COR-L47 (cell line): ENCODE data around the gene DPEP1.
"Not testable (repeated sequence)": the region's sequence is repeated elsewhere in the genome, so short reads cannot be mapped to it uniquely, and the experiment has no call there.

ENCODE experiments used
- DNase-seq: peaks from one replicate; lab custom pipeline; 2025; lab: John Stamatoyannopoulos, UW

The DPEP1 gene

DNA sequence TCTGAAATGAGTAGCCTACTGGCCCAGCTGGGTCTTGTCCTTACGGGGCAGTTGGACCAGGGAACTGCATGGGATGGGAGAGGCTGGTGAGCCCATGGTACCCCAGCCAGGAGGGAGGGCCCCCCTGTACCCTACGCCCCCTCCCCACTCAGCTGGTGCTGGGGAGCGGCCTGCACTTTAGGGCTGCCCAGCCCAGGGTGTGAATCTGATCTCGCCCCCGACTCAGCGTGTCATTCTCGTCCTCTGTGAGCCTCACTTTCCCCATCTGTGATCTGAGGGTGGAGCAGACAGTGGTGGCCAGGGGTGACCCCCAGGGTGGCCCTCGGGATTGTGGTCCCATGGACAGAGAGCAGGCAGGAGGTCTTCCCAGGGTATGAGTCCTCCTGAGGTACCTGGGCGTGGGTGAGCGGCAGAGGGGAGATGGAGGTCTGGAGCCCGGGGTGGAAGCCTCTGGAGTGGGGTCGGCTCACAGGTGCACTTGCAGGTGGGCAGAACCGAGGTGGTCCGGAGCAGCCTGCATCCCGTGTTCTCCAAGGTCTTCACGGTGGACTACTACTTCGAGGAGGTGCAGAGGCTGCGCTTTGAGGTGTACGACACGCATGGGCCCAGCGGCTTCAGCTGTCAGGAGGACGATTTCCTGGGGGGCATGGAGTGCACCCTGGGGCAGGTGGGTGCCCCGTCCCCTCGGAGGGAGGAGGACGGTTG lies 36.2 kb upstream of the DPEP1 start:
- DNase-seq = no peak

DNA sequence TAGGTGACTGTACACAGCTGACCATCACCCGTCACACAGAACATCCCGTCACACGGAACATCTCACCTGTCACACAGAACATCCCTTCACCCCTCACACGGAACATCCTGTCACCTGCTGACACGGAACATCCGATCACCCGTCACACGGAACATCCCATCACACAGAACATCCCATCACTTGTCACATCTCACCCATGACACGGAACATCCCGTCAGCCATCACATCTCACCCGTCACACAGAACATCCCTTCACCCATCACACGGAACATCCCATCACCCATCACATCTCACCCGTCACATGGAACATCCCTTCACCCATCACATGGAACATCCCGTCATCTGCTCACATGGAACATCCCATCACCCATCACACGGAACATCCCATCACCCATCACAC lies 34.1 kb upstream of the DPEP1 start:
- DNase-seq = no peak

DNA sequence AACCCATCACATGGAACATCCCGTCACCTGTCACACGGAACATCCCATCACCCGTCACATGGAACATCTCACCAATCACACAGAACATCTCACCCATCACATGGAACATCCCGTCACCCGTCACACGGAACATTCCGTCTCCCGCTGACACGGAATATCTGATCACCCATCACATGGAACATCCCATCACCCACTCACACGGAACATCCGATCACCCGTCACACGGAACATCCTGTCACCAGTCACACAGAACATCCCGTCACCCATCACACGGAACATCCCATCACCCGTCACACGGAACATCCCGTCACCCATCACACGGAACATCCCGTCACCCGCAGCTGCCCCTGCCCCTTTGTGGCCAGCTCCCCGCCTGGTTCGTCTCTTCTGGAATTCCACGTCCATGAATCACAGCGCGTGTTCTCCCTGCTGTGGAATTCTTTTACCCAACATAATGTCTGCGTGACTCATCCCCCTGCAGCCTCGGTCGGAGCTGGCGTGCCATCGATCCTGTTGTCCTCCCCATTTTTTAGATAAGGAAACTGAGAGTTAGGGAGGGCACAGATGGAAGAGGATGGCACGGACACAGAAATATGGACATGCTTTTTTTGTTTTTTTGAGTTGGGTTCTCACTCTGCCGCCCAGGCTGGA lies 32.3 kb upstream of the DPEP1 start:
- DNase-seq = no peak

DNA sequence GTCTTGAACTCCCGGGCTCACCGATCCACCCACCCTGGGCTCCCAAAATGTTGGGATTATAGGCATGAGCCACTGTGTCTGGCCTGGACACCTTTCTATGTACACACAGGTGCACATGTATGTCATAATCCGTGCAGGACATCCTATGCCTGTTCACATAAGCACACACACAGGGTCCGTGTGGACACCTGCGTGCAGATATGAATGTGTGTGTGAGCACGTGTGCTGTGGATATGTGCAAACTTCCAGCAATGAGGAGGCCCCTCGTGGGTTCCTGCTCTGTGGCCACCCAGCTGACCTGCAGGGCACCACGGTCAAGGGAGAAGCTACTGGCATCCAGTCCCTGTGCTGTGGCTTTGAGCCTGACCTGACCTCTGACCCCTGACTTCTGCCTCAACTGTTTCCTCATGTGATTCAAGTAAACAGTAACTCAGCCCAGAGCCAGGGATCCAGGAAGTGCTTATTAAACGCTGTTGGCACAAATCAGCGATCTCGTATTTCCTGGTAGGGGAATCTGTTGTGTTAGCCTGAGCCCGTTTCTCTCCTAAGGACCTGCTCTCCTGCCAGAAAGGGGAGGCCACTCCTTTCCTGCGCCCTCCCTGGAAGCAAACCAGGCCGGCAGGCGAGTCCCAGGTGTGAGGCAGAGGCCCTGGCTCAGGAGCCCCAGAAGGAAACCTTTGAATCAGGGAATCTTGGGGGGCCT lies 31.4 kb upstream of the DPEP1 start:
- DNase-seq = no peak

DNA sequence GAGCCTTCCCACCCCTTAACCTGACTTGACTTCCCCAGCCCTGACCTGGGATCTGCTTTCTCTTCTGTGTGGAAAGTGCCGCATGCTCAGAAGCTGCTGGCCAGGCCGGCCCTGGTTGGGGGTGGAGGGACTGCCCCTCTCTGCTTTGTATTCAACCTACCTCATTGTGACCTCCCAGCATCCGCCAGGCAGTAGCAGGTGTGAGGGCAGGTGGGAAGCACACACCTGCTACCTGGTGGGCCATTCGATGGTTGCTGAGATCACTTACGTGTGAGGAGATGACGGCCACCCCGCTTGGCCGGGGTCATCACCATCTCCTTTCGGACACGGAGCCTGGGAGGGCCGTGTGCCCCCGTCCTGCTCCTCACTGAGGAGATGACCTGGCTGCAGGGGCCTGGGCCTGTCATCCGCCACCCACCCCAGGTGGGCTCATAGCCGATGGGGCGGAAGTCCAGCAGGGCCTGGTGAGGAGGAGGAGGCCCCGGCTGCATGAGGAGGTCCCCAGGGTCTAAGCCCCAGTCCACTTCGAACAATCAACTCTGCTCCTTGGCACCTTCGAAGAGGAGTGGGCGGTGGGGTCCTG lies 30.7 kb upstream of the DPEP1 start:
- no peak for DNase-seq

DNA sequence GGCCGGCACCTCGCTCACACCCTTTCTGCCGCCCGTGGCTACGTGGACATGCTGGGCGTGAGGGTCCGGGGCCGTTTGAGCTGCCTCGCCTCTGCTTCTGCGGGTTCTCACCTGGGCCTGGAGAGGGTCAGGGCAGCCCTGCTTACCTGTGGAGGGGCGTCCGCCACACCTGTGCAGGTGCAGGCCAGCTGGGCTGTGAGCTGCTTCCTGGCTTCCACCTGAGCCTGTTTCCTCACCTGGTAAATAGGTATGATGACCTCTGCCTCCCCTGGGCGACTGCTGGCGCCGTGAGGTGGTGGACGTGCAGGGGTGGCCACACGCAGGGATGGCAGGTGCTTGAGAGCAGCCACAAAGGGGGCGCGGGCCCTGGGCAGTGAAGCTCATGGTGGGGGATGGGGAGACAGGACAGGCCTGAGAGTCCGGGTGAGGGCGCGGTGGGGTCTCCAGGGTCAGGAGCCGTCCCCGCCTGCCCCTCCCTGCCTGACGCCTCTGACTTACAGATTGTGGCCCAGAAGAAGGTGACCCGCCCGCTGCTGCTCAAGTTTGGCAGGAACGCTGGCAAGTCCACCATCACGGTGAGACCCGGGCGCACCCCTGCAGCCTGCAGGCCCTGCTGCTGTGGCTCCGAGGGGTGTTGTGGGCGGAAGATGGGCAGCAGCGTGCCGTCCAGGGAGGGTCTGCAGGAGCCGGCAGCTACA lies 30.1 kb upstream of the DPEP1 start:
- DNase-seq = no peak

DNA sequence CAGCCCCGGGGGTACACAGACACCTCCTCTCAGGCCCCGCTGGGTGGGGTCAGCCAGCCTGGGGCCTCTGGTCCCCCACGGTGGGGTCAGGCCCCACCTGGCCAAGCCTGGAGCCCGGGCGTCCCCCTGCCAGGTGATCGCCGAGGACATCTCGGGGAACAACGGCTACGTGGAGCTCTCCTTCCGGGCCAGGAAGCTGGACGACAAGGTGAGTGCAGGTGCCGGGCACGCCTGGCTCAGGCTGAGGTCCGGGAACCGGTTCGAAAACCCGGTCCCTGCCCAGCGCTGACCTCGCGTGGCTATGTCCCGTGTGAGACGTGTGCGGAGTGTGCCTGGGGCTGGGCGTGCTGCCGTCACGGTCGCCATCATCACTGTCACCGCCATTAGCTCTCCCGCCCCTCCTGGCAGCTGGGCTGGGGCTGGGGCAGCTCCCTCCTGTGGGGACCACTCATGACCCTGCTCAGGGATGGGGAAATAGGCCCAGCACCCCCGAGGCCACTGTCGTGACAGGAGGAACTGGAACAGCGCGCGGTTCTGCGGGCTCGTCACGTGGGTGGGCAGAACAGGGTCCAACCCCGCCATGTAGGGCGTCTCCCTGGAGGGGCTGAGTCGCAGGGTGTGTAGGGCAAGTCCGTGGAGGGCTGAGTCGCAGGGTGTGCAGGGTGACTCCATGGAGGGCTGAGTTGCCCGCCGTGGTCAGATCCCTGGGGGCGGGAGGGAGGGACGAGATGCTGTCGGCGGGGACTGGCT lies 29.4 kb upstream of the DPEP1 start:
- DNase-seq = no peak

DNA sequence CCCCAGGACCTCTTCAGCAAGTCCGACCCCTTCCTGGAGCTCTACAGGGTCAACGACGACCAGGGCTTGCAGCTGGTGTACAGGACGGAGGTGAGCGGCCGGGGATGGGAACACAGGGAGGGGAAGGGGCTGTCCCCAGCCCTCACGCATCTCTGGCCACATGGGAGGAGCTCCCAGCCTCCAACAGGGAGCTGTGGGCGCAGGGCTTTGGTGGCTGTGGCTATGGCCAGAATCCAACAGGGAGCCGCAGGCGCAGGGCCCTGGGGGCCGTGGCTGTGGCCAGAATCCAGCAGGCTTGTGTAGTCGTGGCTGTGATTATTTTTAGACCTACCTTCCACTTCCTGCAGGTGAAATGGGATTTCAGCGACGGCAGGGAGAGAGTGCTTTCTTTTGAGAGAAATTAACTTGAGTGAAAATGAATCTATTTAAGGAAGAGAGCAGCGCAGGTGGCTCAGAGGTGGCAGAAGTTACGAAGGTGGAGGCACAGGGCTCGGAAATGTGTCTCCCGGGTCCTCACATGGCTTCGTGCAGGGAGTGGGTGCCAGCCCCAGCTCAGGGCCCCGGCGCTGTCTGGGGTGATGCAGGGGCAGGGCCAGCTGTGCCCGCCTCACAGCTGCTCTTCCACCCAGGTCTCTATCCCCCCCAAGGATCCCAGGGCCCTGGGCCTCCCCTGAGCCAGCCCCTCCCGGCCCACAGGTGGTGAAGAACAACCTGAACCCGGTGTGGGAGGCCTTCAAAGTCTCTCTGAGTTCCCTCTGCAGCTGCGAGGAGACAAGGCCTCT lies 28.5 kb upstream of the DPEP1 start:
- no peak for DNase-seq

DNA sequence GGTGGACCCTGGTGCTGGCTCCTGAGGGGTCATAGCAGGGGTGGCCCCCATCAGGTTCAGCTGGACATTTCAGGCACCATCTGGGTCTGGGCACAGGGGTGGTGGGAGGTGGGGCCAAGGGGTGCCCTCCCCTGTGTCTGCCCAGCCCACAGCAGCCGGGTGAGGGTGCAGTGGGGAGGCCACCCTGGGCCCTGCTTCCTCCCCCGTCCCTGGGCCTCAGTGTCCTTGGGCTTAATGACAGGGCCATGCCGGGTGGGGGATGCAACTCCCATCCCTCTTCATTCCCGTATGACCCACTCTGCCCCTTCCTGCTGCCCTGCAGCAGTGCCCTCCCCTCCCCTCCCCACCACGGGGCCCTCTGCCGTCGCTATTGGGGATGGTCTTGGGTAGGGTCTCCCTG lies 27.2 kb upstream of the DPEP1 start:
- no peak for DNase-seq

DNA sequence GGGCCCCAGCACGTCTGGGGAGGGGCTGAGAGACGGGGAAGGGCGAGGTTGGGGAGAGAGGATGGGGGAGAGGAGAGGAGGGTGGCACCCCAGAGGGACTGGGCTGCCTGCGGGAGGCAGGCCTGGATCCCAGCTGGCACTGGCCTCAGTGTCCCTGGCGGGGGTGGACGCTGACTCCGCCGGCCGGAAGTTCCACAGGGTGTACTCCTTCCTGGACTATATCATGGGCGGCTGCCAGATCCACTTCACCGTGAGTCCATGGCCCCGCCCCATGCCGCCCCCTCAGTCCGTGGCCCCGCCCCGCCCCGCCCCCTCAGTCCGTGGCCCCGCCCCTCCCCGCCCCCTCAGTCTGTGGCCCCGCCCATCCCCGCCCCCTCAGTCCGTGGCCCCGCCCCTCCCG lies 26.6 kb upstream of the DPEP1 start:
- no peak for DNase-seq

DNA sequence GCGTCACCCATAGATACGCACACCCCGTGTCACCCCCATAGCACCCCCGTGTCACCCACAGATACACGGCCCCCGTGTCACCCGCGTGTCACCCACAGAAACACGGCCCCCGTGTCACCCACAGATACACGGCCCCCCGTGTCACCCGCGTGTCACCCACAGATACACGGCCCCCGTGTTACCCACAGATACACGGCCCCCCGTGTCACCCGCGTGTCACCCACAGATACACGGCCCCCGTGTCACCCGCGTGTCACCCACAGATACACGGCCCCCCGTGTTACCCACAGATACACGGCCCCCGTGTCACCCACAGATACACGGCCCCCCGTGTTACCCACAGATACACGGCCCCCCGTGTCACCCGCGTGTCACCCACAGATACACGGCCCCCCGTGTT lies 25.8 kb upstream of the DPEP1 start:
- not testable (repeated sequence) for DNase-seq

DNA sequence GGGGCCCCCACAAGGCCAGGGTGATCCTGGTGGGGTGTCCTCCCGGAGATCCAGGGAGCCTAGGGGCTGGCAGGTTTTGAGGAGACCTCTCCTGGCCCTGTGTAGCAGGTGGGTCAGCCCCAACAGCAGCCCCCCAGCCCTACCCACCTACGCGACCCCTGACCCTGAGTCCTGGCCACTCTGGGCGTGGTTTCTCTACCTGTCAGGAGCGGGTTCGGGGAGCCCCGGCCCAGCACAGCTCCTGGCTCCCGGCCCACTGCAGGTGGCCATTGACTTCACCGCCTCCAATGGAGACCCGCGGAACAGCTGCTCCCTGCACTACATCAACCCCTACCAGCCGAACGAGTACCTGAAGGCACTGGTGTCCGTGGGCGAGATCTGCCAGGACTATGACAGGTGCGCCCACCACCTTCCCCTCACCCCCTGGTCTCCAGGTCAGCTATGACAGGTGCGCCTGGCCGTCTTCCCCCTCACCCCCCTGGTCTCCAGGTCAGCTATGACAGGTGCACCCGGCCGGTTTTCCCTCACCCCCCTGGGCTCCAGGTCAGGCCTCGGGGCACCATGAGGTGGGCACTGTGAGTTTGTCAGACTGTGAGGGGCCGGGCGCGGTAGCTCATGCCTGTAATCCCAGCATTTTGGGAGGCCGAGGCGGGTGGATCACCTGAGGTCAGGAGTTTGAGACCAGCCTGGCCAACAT lies 24.9 kb upstream of the DPEP1 start:
- no peak for DNase-seq

DNA sequence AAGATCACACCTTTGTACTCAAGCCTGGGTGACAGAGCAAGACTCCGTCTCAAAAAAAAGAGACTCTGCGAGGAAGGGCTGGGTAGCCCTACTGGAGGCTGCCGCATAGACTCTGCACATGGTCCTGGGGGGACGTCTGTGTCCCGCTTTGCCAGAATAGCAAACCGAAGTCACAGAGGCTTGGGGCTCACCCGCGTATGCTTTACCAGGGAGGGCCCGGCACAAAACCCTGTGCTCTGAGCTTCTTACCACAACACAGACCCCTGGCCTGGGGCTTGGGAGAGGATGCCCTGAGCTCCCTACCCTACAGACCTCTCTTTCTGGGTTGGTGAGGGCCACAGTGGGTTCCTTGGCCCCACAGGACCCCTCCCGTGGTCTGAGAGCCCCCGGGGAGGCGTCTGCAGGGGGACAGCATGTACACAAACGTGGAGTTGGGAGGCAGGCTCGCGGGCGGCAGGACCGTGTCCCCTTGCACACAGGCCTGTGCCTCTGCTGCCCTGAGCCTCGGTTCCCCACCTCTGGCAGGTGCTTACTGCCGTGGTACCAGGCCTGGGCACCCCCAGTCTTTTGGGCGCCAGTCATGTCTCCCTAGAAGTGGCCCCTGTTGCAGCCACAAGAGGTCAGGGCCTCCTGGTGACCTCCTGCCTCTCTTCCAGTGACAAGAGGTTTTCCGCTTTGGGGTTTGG lies 24.1 kb upstream of the DPEP1 start:
- no peak for DNase-seq

DNA sequence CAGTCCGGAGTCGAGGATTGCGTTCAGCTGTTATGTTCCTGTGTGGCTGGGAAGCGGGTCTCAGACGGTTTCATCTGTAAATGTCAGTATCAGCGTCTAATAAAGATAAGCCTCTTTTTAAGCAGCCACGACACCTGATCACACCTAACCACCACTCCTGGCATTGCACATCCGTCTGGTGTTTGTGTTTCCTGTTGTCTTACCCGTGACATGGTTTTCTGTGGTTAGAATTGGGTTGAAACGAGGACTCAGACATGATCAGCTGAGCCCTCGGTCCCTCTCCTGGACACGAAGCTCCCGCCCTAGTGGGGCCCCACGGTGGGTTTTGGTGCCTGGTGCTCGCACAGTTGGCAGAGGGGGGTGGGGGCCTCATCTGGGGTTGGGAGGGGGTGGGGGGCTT lies 19.6 kb upstream of the DPEP1 start:
- no peak for DNase-seq

DNA sequence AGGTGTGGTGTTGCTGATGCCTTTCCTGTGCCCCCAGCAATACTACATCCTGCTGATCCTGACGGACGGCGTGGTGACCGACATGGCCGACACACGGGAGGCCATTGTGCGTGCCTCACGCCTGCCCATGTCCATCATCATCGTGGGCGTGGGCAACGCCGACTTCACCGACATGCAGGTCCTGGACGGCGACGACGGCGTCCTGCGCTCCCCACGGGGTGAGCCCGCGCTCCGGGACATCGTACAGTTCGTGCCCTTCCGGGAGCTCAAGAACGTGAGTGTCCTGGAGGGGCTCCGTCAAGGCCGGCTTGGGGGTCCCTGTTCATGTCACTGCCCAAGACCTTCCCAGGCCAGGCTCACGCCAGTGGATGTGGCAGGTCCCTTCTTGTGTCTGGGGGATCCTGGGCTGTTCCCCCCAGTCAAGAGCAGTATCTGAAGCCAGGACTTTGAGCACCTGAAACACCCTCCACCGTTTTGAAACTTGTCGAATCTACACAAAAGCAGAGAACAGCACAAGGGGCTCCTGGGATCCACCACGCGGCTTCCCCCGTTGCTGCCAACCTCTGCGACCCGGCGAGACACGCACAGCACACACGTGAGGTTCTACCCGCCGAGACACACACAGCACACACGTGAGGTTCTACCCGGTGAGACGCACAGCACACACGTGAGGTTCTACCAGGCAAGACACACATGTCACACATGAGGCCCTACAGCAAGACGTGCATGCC lies 17.9 kb upstream of the DPEP1 start:
- DNase-seq = no peak

DNA sequence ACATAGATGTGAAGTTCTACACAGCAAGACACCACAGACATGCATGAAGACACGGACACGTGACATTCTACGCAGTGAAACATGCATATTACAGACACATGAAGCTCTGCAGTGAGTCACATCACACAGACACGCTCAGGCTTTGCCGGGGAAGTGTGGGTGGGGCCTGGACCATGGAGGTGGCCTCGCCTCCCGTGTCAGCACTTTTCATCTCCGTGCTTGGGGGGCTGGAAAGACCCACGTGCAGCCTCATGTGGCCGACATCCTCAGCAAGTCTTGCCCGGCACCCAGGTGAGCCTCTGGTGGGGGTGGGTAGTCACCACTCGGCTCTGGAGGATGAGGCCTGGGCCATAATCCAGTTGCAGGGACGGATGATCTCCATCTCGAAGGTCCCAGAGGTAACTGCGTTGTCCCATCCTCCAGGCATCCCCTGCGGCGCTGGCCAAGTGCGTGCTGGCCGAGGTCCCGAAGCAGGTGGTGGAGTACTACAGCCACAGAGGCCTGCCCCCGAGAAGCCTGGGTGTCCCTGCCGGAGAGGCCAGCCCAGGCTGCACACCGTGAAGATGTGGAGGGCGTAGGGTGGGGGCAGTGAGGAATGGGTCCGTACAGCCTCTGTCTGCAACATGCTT lies 17.3 kb upstream of the DPEP1 start:
- DNase-seq = no peak

DNA sequence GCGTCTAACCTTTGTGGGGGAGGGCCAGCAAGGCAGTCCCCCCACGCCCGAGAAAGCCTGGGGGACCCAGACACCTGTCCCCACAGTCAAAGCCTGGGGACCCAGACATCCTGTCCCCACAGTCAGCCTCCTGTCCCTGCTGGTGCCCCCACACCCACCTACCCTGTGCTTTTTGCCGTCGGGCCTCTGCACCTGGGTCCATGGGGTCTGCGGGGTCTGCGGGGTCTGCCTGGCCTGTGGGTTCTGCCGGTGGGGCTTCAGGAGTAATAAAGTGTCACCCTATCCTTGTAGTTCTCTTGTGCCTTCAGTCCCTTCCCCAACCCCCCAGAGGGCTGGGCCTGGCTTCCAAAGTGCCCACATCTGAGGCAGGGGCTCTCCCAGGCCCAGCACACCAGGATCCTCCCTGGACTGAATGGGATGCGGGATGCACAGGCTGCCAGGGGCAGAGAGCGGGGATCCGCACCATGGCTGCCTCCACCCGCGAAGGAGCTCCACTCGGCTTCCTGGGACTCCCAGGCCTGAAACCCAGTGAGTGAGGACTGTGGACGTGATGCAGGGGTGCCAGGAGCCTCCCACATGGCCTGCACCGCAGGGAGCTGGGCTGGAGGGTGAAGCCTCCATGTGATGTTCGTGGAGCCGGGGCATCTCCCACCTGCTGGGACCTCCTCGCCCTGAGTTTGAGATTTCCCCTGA lies 16.3 kb upstream of the DPEP1 start:
- no peak for DNase-seq

DNA sequence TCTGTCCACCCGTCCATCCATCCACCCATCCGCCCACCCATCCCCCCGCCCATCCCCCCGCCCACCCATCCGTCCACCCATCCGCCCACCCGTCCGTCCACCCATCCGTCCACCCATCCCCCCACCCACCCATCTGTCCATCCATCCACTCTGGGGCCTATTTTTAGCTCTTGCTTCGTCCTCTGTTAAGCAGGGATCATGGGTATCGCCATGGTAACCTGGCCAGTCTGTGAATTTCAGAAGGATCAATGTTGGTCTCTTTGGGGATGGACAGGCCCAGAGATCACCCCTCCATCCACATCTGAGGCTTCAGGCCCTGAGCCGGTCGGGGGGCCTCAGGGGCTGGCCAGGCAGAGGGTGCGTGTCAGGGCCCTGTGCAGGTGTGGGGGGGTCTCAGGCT lies 15.2 kb upstream of the DPEP1 start:
- DNase-seq = no peak
